Ovary (tissue), 9 donors: ENCODE data around the gene IL1RAPL1. TPM values are rescaled to one million over a fixed set of nuclear protein-coding genes. Genes with fewer than 3 reads are reported as not detected.

Experiments
- DNase-seq, 5 donors: peaks; one replicate each; pipeline ENCODE4 v3.0.0-alpha.2; 2019 to 2020
- H3K27ac ChIP-seq, 2 donors: fragments of 200-600 bp; one replicate each; pipeline versions ENCODE4 v1.5.1 to v1.8.0; 2019 to 2022
- H3K27me3 ChIP-seq: fragments of 200-600 bp; one replicate; pipeline ENCODE4 v1.8.0; 2022
- H3K36me3 ChIP-seq: fragments of 200-600 bp; sonication (generic); one replicate; pipeline ENCODE4 v1.5.1; 2019
- H3K4me1 ChIP-seq: one replicate; pipeline ENCODE4 v1.8.1; 2013; ENCODE audit warnings: mild to moderate bottlenecking, moderate library complexity; ENCODE audit not compliant: insufficient read depth
- H3K4me3 ChIP-seq: fragments of 200-600 bp; sonication (generic); one replicate; pipeline ENCODE4 v1.5.1; 2017
- H3K9me3 ChIP-seq, 2 donors: fragments of 200-600 bp in 1 of 2; sonication (generic) in 1 of 2; one replicate each; pipeline versions ENCODE4 v1.5.1 to v1.8.1; 2013 to 2019; ENCODE audit warnings: mild to moderate bottlenecking in 1 of 2, moderate library complexity in 1 of 2
- EP300 ChIP-seq: sonication (generic); formaldehyde crosslinking; IDR thresholded peaks from one replicate; pipeline ENCODE4 v1.6.1; 2017; ENCODE audit warnings: antibody characterized with exemption
- POLR2A ChIP-seq: fragments of 450-650 bp; IDR thresholded peaks from one replicate; pipeline ENCODE4 v1.6.1; 2017; ENCODE audit warnings: antibody characterized with exemption, mild to moderate bottlenecking, moderate library complexity
- WGBS, 3 donors: extraction: QIAGEN DNeasy Blood & Tissue Kit in 1 of 3; methylation state at CpG; one replicate each; pipeline versions ENCODE4 v1.1.5 to v1.1.7; 2013 to 2017; 5-methylcytosine and 5-hydroxymethylcytosine counted together
- intact Hi-C, 4 donors: fragments of 100-400 bp; cut with DNase I; formaldehyde crosslinking; loops; one replicate each; pipeline versions ENCODE4 v1.11.0 to v1.15.1; 2022 to 2023
- polyA plus RNA-seq, 2 donors: library from polyadenylated mRNA; stranded (reverse); fragments of 200-250 nt in 1 of 2; fragments of 350-450 nt in 1 of 2; fragmentation: Illumina TruSeq in 1 of 2; extraction: RNeasy Lipid Tissue Mini Kit (QIAGEN cat#74804) in 1 of 2; gene quantifications; one replicate each; pipeline ENCODE4 v1.2.3, GENCODE V29; 2013 to 2014
- total RNA-seq, 7 donors: library from RNA; depleted of rRNA in 2 of 7; stranded (reverse); fragments of >200 nt in 2 of 7; fragmentation: NEBNext Ultra II Directional in 3 of 7; extraction: Animal tissue kit (Norgen Biotek cat#: 25700) in 3 of 7; gene quantifications; one replicate each; pipeline versions ENCODE4 v1.1.0 to v1.2.4, GENCODE V29; 2016 to 2023
- TF ChIP-seq, protein P1 (sequence below), 3 donors: fragments of 450-650 bp in 2 of 3; fragments of 200-600 bp in 1 of 3; IDR thresholded peaks; one replicate each; pipeline versions ENCODE4 v1.5.1 to v1.8.0; 2016 to 2022; ENCODE audit warnings: antibody characterized with exemption in 3 of 3, mild to moderate bottlenecking in 1 of 3
- donor health status: DM: no; HTN: no; CAD: no; lungs with moderate emphysema.
- donor health status: DM: no; HTN: no; CAD: no.
- donor health status: Bipolar disorder and iron deficiency.
- donor health status: DM: yes; HTN: yes; CAD: no.
- donor health status: DM: no; HTN: no; CAD: no.
- donor health status: DM: yes; HTN: yes; CAD: no.

Gene IL1RAPL1
- total and polyA plus RNA-seq, 9 donors, result 0.23 to 1.3 (median 0.61) TPM

GRCh38 chrX:29547877-29548276, 960.6 kb downstream of the IL1RAPL1 start:
- 62 to 70% (median 69%) methylated on average over 4 of the region's 4 CpGs for WGBS, 3 donors
- intact Hi-C loops, result no loop called here

GRCh38 chrX:29553542-29553941, 966.3 kb downstream of the IL1RAPL1 start:
- Histone ChIP-seq H3K27me3 (no peaks in the 10 kb centered on the region), H3K27ac (no peak overlapping the region), H3K4me3 (no peak overlapping the region), H3K4me1 (no peaks in the 10 kb centered on the region), H3K36me3 (no peaks in the 10 kb centered on the region), H3K9me3 (no peaks in the 10 kb centered on the region)
- no peak for DNase-seq
- 67 to 82% (median 76%) methylated on average over 1 of the region's 1 CpG for WGBS, 3 donors
- intact Hi-C loops, result no loop called here
- TF ChIP-seq, protein P1, sequence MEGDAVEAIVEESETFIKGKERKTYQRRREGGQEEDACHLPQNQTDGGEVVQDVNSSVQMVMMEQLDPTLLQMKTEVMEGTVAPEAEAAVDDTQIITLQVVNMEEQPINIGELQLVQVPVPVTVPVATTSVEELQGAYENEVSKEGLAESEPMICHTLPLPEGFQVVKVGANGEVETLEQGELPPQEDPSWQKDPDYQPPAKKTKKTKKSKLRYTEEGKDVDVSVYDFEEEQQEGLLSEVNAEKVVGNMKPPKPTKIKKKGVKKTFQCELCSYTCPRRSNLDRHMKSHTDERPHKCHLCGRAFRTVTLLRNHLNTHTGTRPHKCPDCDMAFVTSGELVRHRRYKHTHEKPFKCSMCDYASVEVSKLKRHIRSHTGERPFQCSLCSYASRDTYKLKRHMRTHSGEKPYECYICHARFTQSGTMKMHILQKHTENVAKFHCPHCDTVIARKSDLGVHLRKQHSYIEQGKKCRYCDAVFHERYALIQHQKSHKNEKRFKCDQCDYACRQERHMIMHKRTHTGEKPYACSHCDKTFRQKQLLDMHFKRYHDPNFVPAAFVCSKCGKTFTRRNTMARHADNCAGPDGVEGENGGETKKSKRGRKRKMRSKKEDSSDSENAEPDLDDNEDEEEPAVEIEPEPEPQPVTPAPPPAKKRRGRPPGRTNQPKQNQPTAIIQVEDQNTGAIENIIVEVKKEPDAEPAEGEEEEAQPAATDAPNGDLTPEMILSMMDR (IDR thresholded peaks at IDR 0.05), result no peak
- no peak for TF ChIP-seq POLR2A
- TF ChIP-seq EP300, result no peak

More at GRCh38 chrX:29547877-29548276, 960.6 kb downstream of the IL1RAPL1 start:
- Histone ChIP-seq H3K4me1 (no peaks in the 10 kb centered on the region), H3K4me3 (no peak overlapping the region), H3K27ac (no peak overlapping the region), H3K9me3 (no peaks in the 10 kb centered on the region), H3K36me3 (no peaks in the 10 kb centered on the region), H3K27me3 (no peaks in the 10 kb centered on the region)
- TF ChIP-seq EP300, result no peak
- no peak for TF ChIP-seq POLR2A
- TF ChIP-seq, protein P1 (IDR thresholded peaks at IDR 0.05), result no peak
- DNase-seq, result no peak

DNA sequence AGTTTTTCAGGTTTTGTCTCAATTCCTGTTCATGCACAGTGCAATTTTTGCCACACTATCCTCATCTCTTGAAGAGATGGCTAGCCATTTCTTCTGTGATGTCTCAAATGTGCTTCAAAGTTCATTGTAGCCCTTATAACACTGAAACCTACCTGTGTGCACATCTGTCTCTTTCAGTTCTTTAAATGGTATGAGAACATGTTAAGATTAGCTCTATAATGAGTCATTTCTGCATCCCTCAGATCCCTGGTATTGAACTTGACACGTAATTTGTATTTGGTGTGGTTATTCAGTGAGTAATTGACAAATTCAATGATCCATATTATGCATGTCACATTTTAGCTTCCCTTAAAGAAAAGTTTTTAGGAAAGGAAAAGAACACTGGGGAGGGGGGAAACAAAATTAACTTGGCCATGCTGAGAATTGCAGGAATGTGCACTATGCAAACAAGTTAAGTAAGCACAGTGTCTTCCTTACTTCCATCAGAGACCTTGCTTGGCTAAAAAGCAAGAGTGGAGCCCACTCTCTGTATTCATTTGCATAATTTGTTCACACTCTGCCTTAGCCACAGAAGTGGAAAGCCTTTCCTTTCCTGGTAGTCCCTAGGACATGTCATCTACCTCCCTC, 968.3 kb downstream of the IL1RAPL1 start:
- H3K4me3 ChIP-seq, result no peak overlapping the region
- WGBS, 3 donors, result 54 to 66% (median 63%) methylated on average over 1 of the region's 1 CpG
- H3K4me1 ChIP-seq, result no peaks in the 10 kb centered on the region
- TF ChIP-seq, protein P1 (IDR thresholded peaks at IDR 0.05), result no peak
- no peak for TF ChIP-seq POLR2A
- TF ChIP-seq EP300, result no peak
- H3K27ac ChIP-seq, result no peak overlapping the region
- no peaks in the 10 kb centered on the region for H3K27me3 ChIP-seq
- no peaks in the 10 kb centered on the region for H3K36me3 ChIP-seq
- intact Hi-C loops, result no loop called here
- H3K9me3 ChIP-seq, result no peaks in the 10 kb centered on the region
- DNase-seq, result no peak

- Histone ChIP-seq H3K9me3 (no peaks in the 10 kb centered on the region), H3K27ac (no peak overlapping the region), H3K4me3 (no peak overlapping the region), H3K27me3 (no peaks in the 10 kb centered on the region), H3K4me1 (no peaks in the 10 kb centered on the region), H3K36me3 (no peaks in the 10 kb centered on the region)
- TF ChIP-seq EP300, result no peak
- TF ChIP-seq POLR2A, result no peak
- TF ChIP-seq, protein P1 (IDR thresholded peaks at IDR 0.05), result no peak
- intact Hi-C loops, result no loop called here
- WGBS, 3 donors, result 80 to 86% (median 82%) methylated on average over 1 of the region's 1 CpG
- no peak for DNase-seq
Measured at GRCh38 chrX:29560065-29560464, 972.8 kb downstream of the IL1RAPL1 start.
